Panc1 (cell line): ENCODE measurements around the gene NECTIN1. TPM values are rescaled to one million over a fixed set of nuclear protein-coding genes. Genes with fewer than 3 reads are reported as not detected.

Experiments
- ATAC-seq: fragments of 200-7000 bp; cut with Tn5 transposase; 2 replicates; pipeline ENCODE4 v1.9.1; 2020; ENCODE audit warnings: mild to moderate bottlenecking, moderate library complexity
- BruUV-seq: library from RNA; stranded (reverse); fragments of 400-500 nt; replicated peaks from 2 replicates; lab custom pipeline; 2021; lab: Mats Ljungman, UMichigan
- CTCF ChIA-PET: fragments of 300-600 bp; sonication (Branson Sonifier 250); formaldehyde crosslinking; loops from one replicate; lab custom pipeline; 2022; ENCODE audit warnings: antibody characterized with exemption; lab: Charles Lee
- POLR2A ChIA-PET: fragments of 300-600 bp; sonication (Branson Sonifier 250); formaldehyde crosslinking; loops from one replicate; lab custom pipeline; 2022; ENCODE audit warnings: antibody characterized with exemption; lab: Charles Lee
- DNase-seq: peaks from one replicate; pipeline ENCODE4 v3.0.0-alpha.2; 2010; ENCODE audit warnings: low read depth, low spot score
- H3K27ac ChIP-seq: 2 replicates; pipeline ENCODE4 v1.5.1; 2011; ENCODE audit warnings: mild to moderate bottlenecking, low read length, inconsistent platforms
- H3K27me3 ChIP-seq: fragments of 200-500 bp; sonication (Bioruptor generic); 2 replicates; pipeline ENCODE4 v1.6.0; 2014; ENCODE audit warnings: low read length, inconsistent platforms; ENCODE audit not compliant: control insufficient read depth, insufficient read depth
- H3K36me3 ChIP-seq: fragments of 200-500 bp; sonication (Bioruptor generic); 2 replicates; pipeline ENCODE4 v1.5.1; 2014; ENCODE audit warnings: inconsistent platforms, mild to moderate bottlenecking, low read length, moderate library complexity; ENCODE audit not compliant: control insufficient read depth, insufficient read depth
- H3K4me1 ChIP-seq: 2 replicates; pipeline ENCODE4 v1.5.1; 2011; ENCODE audit warnings: inconsistent platforms, mild to moderate bottlenecking, low read length, moderate library complexity; ENCODE audit not compliant: control insufficient read depth, insufficient read depth
- H3K4me3 ChIP-seq, 2 experiments: 2 replicates each; pipeline ENCODE4 v1.5.1; 2011 to 2012; ENCODE audit warnings: low read depth in 2 of 2, low read length in 2 of 2, mild to moderate bottlenecking in 2 of 2, inconsistent platforms in 1 of 2, moderate library complexity in 1 of 2
- H3K9me3 ChIP-seq: fragments of 200-500 bp; sonication (Bioruptor generic); 2 replicates; pipeline ENCODE4 v1.5.1; 2014; ENCODE audit warnings: low read depth, mild to moderate bottlenecking, inconsistent platforms, low read length, moderate library complexity; ENCODE audit not compliant: control insufficient read depth, insufficient read depth
- CTCF ChIP-seq: fragments of 450-650 bp; IDR thresholded peaks from 2 replicates; pipeline ENCODE4 v1.5.1; 2017; ENCODE audit warnings: mild to moderate bottlenecking
- POLR2AphosphoS5 ChIP-seq: IDR thresholded peaks from 2 replicates; pipeline ENCODE4 v1.6.1; 2012; ENCODE audit warnings: mild to moderate bottlenecking, low read depth, low read length, moderate library complexity
- REST ChIP-seq, 2 experiments: IDR thresholded peaks; 2 replicates each; pipeline ENCODE4 v1.6.1; 2011 to 2012; ENCODE audit warnings: low read depth in 2 of 2, control low read depth in 1 of 2, low read length in 1 of 2, mild to moderate bottlenecking in 1 of 2, moderate library complexity in 1 of 2; ENCODE audit not compliant: insufficient read depth in 1 of 2
- SIN3A ChIP-seq: IDR thresholded peaks from 2 replicates; pipeline ENCODE4 v1.6.1; 2012; ENCODE audit warnings: low read depth, mild to moderate bottlenecking, low read length, moderate library complexity, borderline replicate concordance; ENCODE audit not compliant: insufficient read depth
- TCF7L2 ChIP-seq: IDR thresholded peaks from 2 replicates; pipeline ENCODE4 v1.6.1; 2011; ENCODE audit warnings: mild to moderate bottlenecking, low read depth, low read length, inconsistent platforms
- in situ Hi-C: cut with HindIII; loops from 2 replicates; pipeline ENCODE4 v1.10.0; 2016; ENCODE audit warnings: low sequenced_read_pairs, low pct_unique_long_range_greater_than_20kb
- intact Hi-C: fragments of 100-400 bp; cut with micrococcal nuclease; formaldehyde crosslinking; loops from one replicate; pipeline ENCODE4 v1.10.0; 2022; ENCODE audit not compliant: unreplicated experiment
- total RNA-seq: library from RNA; stranded (reverse); gene quantifications from one replicate; pipeline ENCODE4 v1.2.1, GENCODE V29; 2021; ENCODE audit not compliant: unreplicated experiment

NECTIN1 gene
- total RNA-seq, 1 experiment from 2014 or later: 14.6 TPM

- Histone ChIP-seq H3K36me3 (no peaks in the 10 kb centered on the region), H3K9me3 (no peaks in the 10 kb centered on the region), H3K4me1 (no peaks in the 10 kb centered on the region), H3K27ac (no peak overlapping the region), H3K4me3 (no peak overlapping the region), H3K27me3 (no peaks in the 10 kb centered on the region)
- BruUV-seq: no TSS peak
- intact Hi-C loops: no loop called here
- no peak for DNase-seq
- CTCF ChIA-PET: no interaction called here
- TF ChIP-seq SIN3A (no peak), POLR2AphosphoS5 (no peak), CTCF (no peak), TCF7L2 (no peak), REST (IDR thresholded peaks at IDR 0.05; ENCODE audit: insufficient read depth in 1 of 2, low read depth in 2 of 2, low read length in 1 of 2) (no peak)
- POLR2A ChIA-PET: no interaction called here
- in situ Hi-C loops: no loop called here
- no peak for ATAC-seq
These were observed 39.7 kb downstream of the NECTIN1 start for GRCh38 chr11:119689302-119689701.

GRCh38 chr11:119688356-119688755 lies 40.6 kb downstream of the NECTIN1 start:
- Histone ChIP-seq H3K27ac (no peak overlapping the region), H3K36me3 (no peaks in the 10 kb centered on the region), H3K4me1 (no peaks in the 10 kb centered on the region), H3K27me3 (no peaks in the 10 kb centered on the region), H3K4me3 (no peak overlapping the region), H3K9me3 (no peaks in the 10 kb centered on the region)
- intact Hi-C loops (no loop called here), in situ Hi-C loops (no loop called here)
- TF ChIP-seq TCF7L2 (no peak), REST (IDR thresholded peaks at IDR 0.05; ENCODE audit: insufficient read depth in 1 of 2, low read depth in 2 of 2, low read length in 1 of 2) (no peak), CTCF (no peak), SIN3A (no peak), POLR2AphosphoS5 (no peak)
- BruUV-seq: no TSS peak
- ATAC-seq (no peak), DNase-seq (no peak)
- ChIA-PET CTCF (no interaction called here), POLR2A (no interaction called here)
